ENCODE data around the gene XPO1. TPM values are rescaled to one million over a fixed set of nuclear protein-coding genes. Genes with fewer than 3 reads are reported as not detected.

Gene XPO1
- total and polyA plus RNA-seq, 2 donors (not counting 3 experiments of a cell fraction or from before 2014, with no cell fraction given) = 46.7 to 166 TPM

DNA sequence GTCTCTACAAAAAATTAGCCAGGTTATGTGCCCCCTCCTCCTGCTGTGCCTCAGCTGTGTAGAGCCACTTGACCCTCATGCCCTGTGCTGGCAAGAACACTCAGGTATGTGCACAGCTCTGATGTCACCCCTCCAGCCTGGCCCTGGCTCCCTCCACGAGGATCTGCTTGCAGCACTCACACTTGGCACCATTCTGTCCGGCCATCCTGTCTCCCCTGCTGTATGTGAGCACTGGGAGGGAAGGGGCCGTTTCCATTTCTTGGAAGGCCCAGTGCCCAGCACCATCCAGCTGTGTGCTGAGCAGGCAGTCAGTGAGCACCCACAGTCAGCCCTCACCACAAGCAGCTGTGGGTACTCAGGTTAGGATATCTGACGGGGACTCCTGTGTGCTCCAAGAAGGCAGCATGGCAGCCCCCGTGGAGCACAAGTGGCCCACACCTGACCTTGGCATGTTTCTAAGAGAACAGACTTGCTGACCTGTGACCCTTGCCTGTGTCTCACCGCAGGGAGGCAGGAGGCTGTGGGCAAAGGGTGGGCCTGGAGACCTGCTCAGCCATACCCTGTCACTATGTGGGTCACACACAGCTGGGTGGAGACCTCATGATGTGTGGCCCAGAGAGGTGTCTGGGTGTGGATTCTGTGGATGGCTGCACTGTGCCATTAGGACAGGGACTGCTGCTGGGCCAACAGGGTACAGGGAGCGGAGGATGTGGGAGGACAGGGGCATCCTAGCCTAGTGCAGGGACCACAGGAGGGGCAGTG lies 98.7 kb downstream of the XPO1 start:
- Histone ChIP-seq H3K9me3 (replicated peaks; ENCODE audit: control insufficient read depth, insufficient read depth, low read length) (no peaks in the 10 kb centered on the region), H3K4me3 (replicated peaks in 1 of 3; ENCODE audit: insufficient read depth in 1 of 3, low read depth in 1 of 3, low read length in 3 of 3) (no peak overlapping the region), H3K9me1 (replicated peaks; ENCODE audit: control insufficient read depth, extremely low read depth, insufficient read depth, low read length) (no peaks in the 10 kb centered on the region), H3K27ac (ENCODE audit: insufficient read depth, low read depth, low read length) (no peak overlapping the region), H2AFZ (ENCODE audit: low read depth, low read length) (no peak overlapping the region), H3K4me2 (ENCODE audit: insufficient read depth, low read length) (no peak overlapping the region), H3K4me1 (ENCODE audit: control insufficient read depth, extremely low read depth, insufficient read depth, low read length) (no peaks in the 10 kb centered on the region), H3K79me2 (ENCODE audit: control insufficient read depth, insufficient read depth, low read length) (peaks cover 93% of the 10 kb centered on the region), H3K9ac (replicated peaks; ENCODE audit: extremely low read depth, insufficient read depth, low read length) (no peak overlapping the region), H4K20me1 (replicated peaks; ENCODE audit: control insufficient read depth, extremely low read depth, insufficient read depth, low read length) (peaks cover 4% of the 10 kb centered on the region), H3K36me3 (ENCODE audit: control insufficient read depth in 2 of 2, extremely low read depth in 1 of 2, insufficient read depth in 2 of 2, low read length in 2 of 2) (no peaks in the 10 kb centered on the region), H3K27me3 (ENCODE audit: control insufficient read depth in 2 of 2, insufficient read depth in 2 of 2, low read length in 2 of 2) (no peaks in the 10 kb centered on the region)
- CTCF ChIA-PET = interaction anchor here (1.1 to 1.5 kb wide), 2 partner anchors 13 to 16 kb away, joined by 3 to 6 read pairs; no protein-coding TSS in a partner anchor
- POLR2A ChIA-PET = no interaction called here
- DNase-seq (ENCODE audit: low read depth, low spot score) (no peak), FAIRE-seq (no peak)
- BruUV-seq (replicated peaks) = no TSS peak
- dilution Hi-C loops (cut with MboI; ENCODE audit: extremely low pct_ligation_motif_present, low sequenced_read_pairs) (no loop called here), intact Hi-C loops (cut with micrococcal nuclease) (no loop called here)
- TF ChIP-seq CTCF (IDR thresholded peaks at IDR 0.05; ENCODE audit: extremely low read depth in 1 of 2, insufficient read depth in 1 of 2, low read depth in 1 of 2, low read length in 2 of 2) = no peak
- TF ChIP-seq EZH2 (IDR thresholded peaks at IDR 0.05; ENCODE audit: borderline replicate concordance, low read depth, low read length, severe bottlenecking) = no peak
- no peak for TF ChIP-seq POLR2A (IDR thresholded peaks at IDR 0.05; ENCODE audit: low read depth, low read length)
- no peak for TF ChIP-seq POLR2AphosphoS5 (IDR thresholded peaks at IDR 0.05; ENCODE audit: insufficient read depth, low read depth, low read length)
- no peak for TF ChIP-seq GATA2 (IDR thresholded peaks at IDR 0.05; ENCODE audit: insufficient read depth, insufficient read length, low read depth, low read length)
- TF ChIP-seq, protein P1, sequence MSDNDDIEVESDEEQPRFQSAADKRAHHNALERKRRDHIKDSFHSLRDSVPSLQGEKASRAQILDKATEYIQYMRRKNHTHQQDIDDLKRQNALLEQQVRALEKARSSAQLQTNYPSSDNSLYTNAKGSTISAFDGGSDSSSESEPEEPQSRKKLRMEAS (IDR thresholded peaks at IDR 0.05; ENCODE audit: insufficient read depth, insufficient read length) = no peak
- no peak for TF ChIP-seq FOS (IDR thresholded peaks at IDR 0.05; ENCODE audit: borderline replicate concordance, insufficient read depth, low read length)
- TF ChIP-seq JUN (IDR thresholded peaks at IDR 0.05; ENCODE audit: borderline replicate concordance, insufficient read depth, insufficient read length, low read depth) = no peak
- no peak for TF ChIP-seq MYC (IDR thresholded peaks at IDR 0.05; ENCODE audit: low read depth, low read length)
